HCT116 (cell line): ENCODE measurements around the gene ELOB. TPM values are rescaled to one million over a fixed set of nuclear protein-coding genes. Genes with fewer than 3 reads are reported as not detected.

Experiments
- ATAC-seq: fragments of 200-7000 bp; cut with Tn5 transposase; 2 replicates; pipeline ENCODE4 v1.9.1; 2020; ENCODE audit warnings: mild to moderate bottlenecking, moderate library complexity
- BruUV-seq: library from RNA; stranded (reverse); fragments of 400-500 nt; replicated peaks from 2 replicates; lab custom pipeline; 2021; lab: Mats Ljungman, UMichigan
- CTCF ChIA-PET: fragments of 300-600 bp; sonication (Branson Sonifier 250); formaldehyde crosslinking; loops from one replicate; lab custom pipeline; 2021; ENCODE audit warnings: antibody characterized with exemption; lab: Charles Lee
- POLR2A ChIA-PET: fragments of 300-600, 350-600 bp; sonication (Branson Sonifier 250); formaldehyde crosslinking; loops from one replicate; lab custom pipeline; 2021; ENCODE audit warnings: antibody characterized with exemption; lab: Charles Lee
- RAD21 ChIA-PET, 2 experiments: fragments of 300-600 bp; sonication (Branson Sonifier 250); formaldehyde crosslinking; loops; one replicate each; lab custom pipeline; 2023; ENCODE audit warnings: low total read pairs in 2 of 2; ENCODE audit not compliant: uncharacterized antibody in 2 of 2, unreplicated experiment in 2 of 2, low non-redundant PET in 1 of 2; lab: Charles Lee
- DNase-seq: peaks from one replicate; pipeline ENCODE4 v3.0.0-alpha.2; 2010; ENCODE audit warnings: low read depth, low spot score
- H2AFZ ChIP-seq: fragments of 200-600 bp; shearing (Covaris generic), sonication (generic); 2 replicates; pipeline ENCODE4 v1.6.1; 2017; ENCODE audit warnings: low read depth, mixed run types, mixed read lengths, antibody characterized with exemption, low read length; ENCODE audit not compliant: poor library complexity, severe bottlenecking
- H3K27ac ChIP-seq: 2 replicates; pipeline ENCODE4 v1.5.1; 2012; ENCODE audit warnings: low read depth, low read length
- H3K27me3 ChIP-seq: fragments of 200-600 bp; sonication (generic); 2 replicates; pipeline ENCODE4 v1.6.1; 2016; ENCODE audit warnings: mixed run types, low read length, mixed read lengths; ENCODE audit not compliant: insufficient read depth
- H3K36me3 ChIP-seq, 2 experiments: fragments of 200-500 bp in 1 of 2; fragments of 200-600 bp in 1 of 2; sonication (Bioruptor generic) in 1 of 2; sonication (generic) in 1 of 2; 2 replicates each; pipeline versions ENCODE4 v1.5.1 to v1.6.1; 2014 to 2016; ENCODE audit warnings: low read length in 2 of 2, inconsistent platforms in 1 of 2, mixed read lengths in 1 of 2, mixed run types in 1 of 2; ENCODE audit not compliant: insufficient read depth in 2 of 2, control insufficient read depth in 1 of 2
- H3K4me1 ChIP-seq, 2 experiments: fragments of 200-600 bp in 1 of 2; sonication (generic) in 1 of 2; 2 replicates each; pipeline versions ENCODE4 v1.5.1 to v1.6.1; 2012 to 2017; ENCODE audit warnings: low read length in 2 of 2, inconsistent platforms in 1 of 2, mild to moderate bottlenecking in 1 of 2, mixed read lengths in 1 of 2, mixed run types in 1 of 2, moderate library complexity in 1 of 2; ENCODE audit not compliant: insufficient read depth in 2 of 2, control insufficient read depth in 1 of 2
- H3K4me2 ChIP-seq: fragments of 200-600 bp; sonication (generic); 2 replicates; pipeline ENCODE4 v1.6.1; 2017; ENCODE audit warnings: mixed run types, low read length, mixed read lengths
- H3K4me3 ChIP-seq, 2 experiments: fragments of 200-600 bp in 1 of 2; sonication (generic) in 1 of 2; replicated peaks in 1 of 2; 2 replicates each; pipeline ENCODE4 v1.5.1; 2011 to 2016; ENCODE audit warnings: low read length in 2 of 2, control low read depth in 1 of 2, low read depth in 1 of 2, mild to moderate bottlenecking in 1 of 2, mixed read lengths in 1 of 2, mixed run types in 1 of 2
- H3K79me2 ChIP-seq: fragments of 200-600 bp; sonication (generic); 2 replicates; pipeline ENCODE4 v1.6.1; 2017; ENCODE audit warnings: mild to moderate bottlenecking, mixed run types, low read length, moderate library complexity, mixed read lengths; ENCODE audit not compliant: insufficient read depth
- H3K9ac ChIP-seq: fragments of 200-600 bp; sonication (generic); 2 replicates; pipeline ENCODE4 v1.6.1; 2016; ENCODE audit warnings: low read length, mixed read lengths
- H3K9me2 ChIP-seq: fragments of 200-600 bp; sonication (generic), shearing (Covaris generic); 2 replicates; pipeline ENCODE4 v1.6.1; 2017; ENCODE audit warnings: mixed run types, mild to moderate bottlenecking, moderate library complexity; ENCODE audit not compliant: insufficient read depth
- H3K9me3 ChIP-seq, 2 experiments: fragments of 200-500 bp in 1 of 2; fragments of 200-600 bp in 1 of 2; sonication (Bioruptor generic) in 1 of 2; sonication (generic) in 1 of 2; 2 replicates each; pipeline ENCODE4 v1.6.1; 2014 to 2017; ENCODE audit warnings: low read length in 2 of 2, mixed read lengths in 2 of 2, inconsistent platforms in 1 of 2, low read depth in 1 of 2, mild to moderate bottlenecking in 1 of 2, mixed run types in 1 of 2, moderate library complexity in 1 of 2; ENCODE audit not compliant: control insufficient read depth in 1 of 2, insufficient read depth in 1 of 2
- H4K20me1 ChIP-seq: fragments of 200-600 bp; sonication (generic), shearing (Covaris generic); 2 replicates; pipeline ENCODE4 v1.6.1; 2017; ENCODE audit warnings: mixed run types, mild to moderate bottlenecking, moderate library complexity; ENCODE audit not compliant: insufficient read depth
- ATF3 ChIP-seq: IDR thresholded peaks from 2 replicates; pipeline ENCODE4 v1.6.1; 2012
- CBX3 ChIP-seq: IDR thresholded peaks from 2 replicates; pipeline ENCODE4 v1.6.1; 2012; ENCODE audit warnings: low read depth
- JUND ChIP-seq: IDR thresholded peaks from 2 replicates; pipeline ENCODE4 v1.6.1; 2012
- POLR2A ChIP-seq: IDR thresholded peaks from 2 replicates; pipeline ENCODE4 v1.7.0; 2011; ENCODE audit warnings: borderline replicate concordance; ENCODE audit not compliant: insufficient read depth, insufficient read length; ENCODE audit errors: extremely low read depth
- SIN3A ChIP-seq: IDR thresholded peaks from 2 replicates; pipeline ENCODE4 v1.6.1; 2012; ENCODE audit warnings: low read depth
- SRF ChIP-seq: IDR thresholded peaks from 2 replicates; pipeline ENCODE4 v1.6.1; 2012; ENCODE audit warnings: low read depth
- TCF7L2 ChIP-seq: IDR thresholded peaks from 2 replicates; pipeline ENCODE4 v1.7.0; 2011; ENCODE audit warnings: borderline replicate concordance, inconsistent platforms; ENCODE audit not compliant: insufficient read depth, insufficient read length; ENCODE audit errors: extremely low read depth
- YY1 ChIP-seq: IDR thresholded peaks from 2 replicates; pipeline ENCODE4 v1.6.1; 2011; ENCODE audit warnings: low read length, low read depth, moderate library complexity, mild to moderate bottlenecking; ENCODE audit not compliant: insufficient replicate concordance; ENCODE audit errors: extremely low read depth
- intact Hi-C: fragments of 100-400 bp; cut with micrococcal nuclease; formaldehyde crosslinking; loops from 2 replicates; pipeline ENCODE4 v1.10.0; 2022
- total RNA-seq: library from RNA; stranded (reverse); gene quantifications from one replicate; pipeline ENCODE4 v1.2.1, GENCODE V29; 2021; ENCODE audit not compliant: unreplicated experiment
- TF ChIP-seq, protein P1 (sequence below), 3 experiments: fragments of 200-600 bp in 1 of 3; sonication (generic) in 1 of 3; IDR thresholded peaks in 2 of 3; conservative IDR thresholded peaks in 1 of 3; 2 replicates each; pipeline ENCODE4 v1.5.1; 2012 to 2017; ENCODE audit warnings: low read depth in 2 of 3, low read length in 2 of 3, antibody characterized with exemption in 1 of 3, borderline replicate concordance in 1 of 3, control low read depth in 1 of 3, mild to moderate bottlenecking in 1 of 3, mixed read lengths in 1 of 3, mixed run types in 1 of 3, moderate library complexity in 1 of 3; ENCODE audit not compliant: insufficient read depth in 1 of 3

ELOB gene
- total RNA-seq, 1 experiment from 2014 or later, result 239 TPM

- ChIA-PET RAD21 (no interaction called here), POLR2A (no interaction called here), CTCF (no interaction called here)
- H4K20me1 ChIP-seq, result no peaks in the 10 kb centered on the region
- DNase-seq (no peak), ATAC-seq (no peak)
- no peaks in the 10 kb centered on the region for H3K36me3 ChIP-seq
- H3K9me3 ChIP-seq, result no peaks in the 10 kb centered on the region
- no peak overlapping the region for H3K9ac ChIP-seq
- TF ChIP-seq SIN3A (no peak), SRF (no peak), CBX3 (no peak), TCF7L2 (no peak), JUND (no peak), ATF3 (no peak), POLR2A (no peak), YY1 (no peak)
- TF ChIP-seq, protein P1, sequence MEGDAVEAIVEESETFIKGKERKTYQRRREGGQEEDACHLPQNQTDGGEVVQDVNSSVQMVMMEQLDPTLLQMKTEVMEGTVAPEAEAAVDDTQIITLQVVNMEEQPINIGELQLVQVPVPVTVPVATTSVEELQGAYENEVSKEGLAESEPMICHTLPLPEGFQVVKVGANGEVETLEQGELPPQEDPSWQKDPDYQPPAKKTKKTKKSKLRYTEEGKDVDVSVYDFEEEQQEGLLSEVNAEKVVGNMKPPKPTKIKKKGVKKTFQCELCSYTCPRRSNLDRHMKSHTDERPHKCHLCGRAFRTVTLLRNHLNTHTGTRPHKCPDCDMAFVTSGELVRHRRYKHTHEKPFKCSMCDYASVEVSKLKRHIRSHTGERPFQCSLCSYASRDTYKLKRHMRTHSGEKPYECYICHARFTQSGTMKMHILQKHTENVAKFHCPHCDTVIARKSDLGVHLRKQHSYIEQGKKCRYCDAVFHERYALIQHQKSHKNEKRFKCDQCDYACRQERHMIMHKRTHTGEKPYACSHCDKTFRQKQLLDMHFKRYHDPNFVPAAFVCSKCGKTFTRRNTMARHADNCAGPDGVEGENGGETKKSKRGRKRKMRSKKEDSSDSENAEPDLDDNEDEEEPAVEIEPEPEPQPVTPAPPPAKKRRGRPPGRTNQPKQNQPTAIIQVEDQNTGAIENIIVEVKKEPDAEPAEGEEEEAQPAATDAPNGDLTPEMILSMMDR (IDR thresholded peaks at IDR 0.05 in 2 of 3, conservative IDR thresholded peaks at IDR 0.05 in 1 of 3; ENCODE audit: borderline replicate concordance in 1 of 3, insufficient read depth in 1 of 3, low read depth in 2 of 3, low read length in 2 of 3), result no peak
- no peaks in the 10 kb centered on the region for H3K9me2 ChIP-seq
- intact Hi-C loops, result no loop called here
- BruUV-seq, result no TSS peak
- H3K4me3 ChIP-seq, result no peak overlapping the region
- no peaks in the 10 kb centered on the region for H3K79me2 ChIP-seq
- H3K4me1 ChIP-seq, result peaks cover 0 to 14% of the 10 kb centered on the region in 2 experiments; a peak in 3 of 4 replicates
- H2AFZ ChIP-seq, result no peak overlapping the region
- no peak overlapping the region for H3K27ac ChIP-seq
- no peaks in the 10 kb centered on the region for H3K27me3 ChIP-seq
- no peak overlapping the region for H3K4me2 ChIP-seq
Measured at GRCh38 chr16:2736476-2737237, 40.4 kb downstream of the ELOB start.
